Loucy (cell line): ENCODE results near the gene LRRC40.

ENCODE experiments used
- H2AFZ ChIP-seq: fragments of 200-600 bp; sonication (generic); 2 replicates; pipeline ENCODE4 v1.6.0; 2016; ENCODE audit warnings: antibody characterized with exemption, mild to moderate bottlenecking, low read length, moderate library complexity
- H3F3A ChIP-seq: fragments of 200-600 bp; 2 replicates; pipeline ENCODE4 v1.6.0; 2016; ENCODE audit warnings: antibody characterized with exemption, low read depth, mild to moderate bottlenecking
- H3K27me3 ChIP-seq: fragments of 200-600 bp; sonication (generic); 2 replicates; pipeline ENCODE4 v1.6.1; 2014; ENCODE audit warnings: low read length, mild to moderate bottlenecking; ENCODE audit not compliant: insufficient read depth, poor library complexity, severe bottlenecking
- H3K36me3 ChIP-seq: fragments of 200-600 bp; sonication (generic); 2 replicates; pipeline ENCODE4 v1.6.1; 2016; ENCODE audit warnings: low read length; ENCODE audit not compliant: insufficient read depth
- H3K4me1 ChIP-seq: fragments of 200-600 bp; sonication (generic); 2 replicates; pipeline ENCODE4 v1.5.1; 2014; ENCODE audit warnings: low read length, mild to moderate bottlenecking; ENCODE audit not compliant: insufficient read depth, poor library complexity, severe bottlenecking
- H3K4me2 ChIP-seq: fragments of 200-600 bp; sonication (generic); 2 replicates; pipeline ENCODE4 v1.6.0; 2014; ENCODE audit warnings: antibody characterized with exemption, low read length, low read depth, mild to moderate bottlenecking; ENCODE audit not compliant: poor library complexity, severe bottlenecking
- H3K4me3 ChIP-seq: fragments of 200-600 bp; sonication (generic); 2 replicates; pipeline ENCODE4 v1.5.1; 2014; ENCODE audit warnings: low read length, mild to moderate bottlenecking, mixed read lengths; ENCODE audit not compliant: poor library complexity, severe bottlenecking
- H3K79me2 ChIP-seq: fragments of 200-600 bp; sonication (generic); 2 replicates; pipeline ENCODE4 v1.6.1; 2014; ENCODE audit warnings: low read length; ENCODE audit not compliant: insufficient read depth
- H3K9ac ChIP-seq: fragments of 200-600 bp; sonication (generic); 2 replicates; pipeline ENCODE4 v1.6.0; 2014; ENCODE audit warnings: mild to moderate bottlenecking, low read depth, low read length, moderate library complexity; ENCODE audit not compliant: poor library complexity, severe bottlenecking
- H3K9me2 ChIP-seq: fragments of 200-600 bp; sonication (generic); replicated peaks from 2 replicates; pipeline ENCODE4 v1.6.1; 2016; ENCODE audit warnings: low read depth, low read length, mixed read lengths
- H3K9me3 ChIP-seq: fragments of 200-600 bp; sonication (generic); 2 replicates; pipeline ENCODE4 v1.6.1; 2014; ENCODE audit warnings: mild to moderate bottlenecking, antibody characterized with exemption, low read length, low read depth; ENCODE audit not compliant: insufficient read depth
- H4K20me1 ChIP-seq: fragments of 200-600 bp; sonication (generic); 2 replicates; pipeline ENCODE4 v1.6.0; 2014; ENCODE audit warnings: antibody characterized with exemption, low read length, mild to moderate bottlenecking; ENCODE audit not compliant: insufficient read depth, poor library complexity, severe bottlenecking
- EZH2phosphoT487 ChIP-seq: fragments of 200-600 bp; IDR thresholded peaks from 2 replicates; pipeline ENCODE4 v1.6.1; 2018; ENCODE audit warnings: antibody characterized with exemption, mild to moderate bottlenecking, moderate library complexity, borderline replicate concordance
- TF ChIP-seq, protein P1 (sequence below): fragments of 200-600 bp; sonication (generic); conservative IDR thresholded peaks from 2 replicates; pipeline ENCODE4 v1.5.1; 2014; ENCODE audit warnings: mild to moderate bottlenecking, antibody characterized with exemption, low read length

LRRC40 gene

DNA sequence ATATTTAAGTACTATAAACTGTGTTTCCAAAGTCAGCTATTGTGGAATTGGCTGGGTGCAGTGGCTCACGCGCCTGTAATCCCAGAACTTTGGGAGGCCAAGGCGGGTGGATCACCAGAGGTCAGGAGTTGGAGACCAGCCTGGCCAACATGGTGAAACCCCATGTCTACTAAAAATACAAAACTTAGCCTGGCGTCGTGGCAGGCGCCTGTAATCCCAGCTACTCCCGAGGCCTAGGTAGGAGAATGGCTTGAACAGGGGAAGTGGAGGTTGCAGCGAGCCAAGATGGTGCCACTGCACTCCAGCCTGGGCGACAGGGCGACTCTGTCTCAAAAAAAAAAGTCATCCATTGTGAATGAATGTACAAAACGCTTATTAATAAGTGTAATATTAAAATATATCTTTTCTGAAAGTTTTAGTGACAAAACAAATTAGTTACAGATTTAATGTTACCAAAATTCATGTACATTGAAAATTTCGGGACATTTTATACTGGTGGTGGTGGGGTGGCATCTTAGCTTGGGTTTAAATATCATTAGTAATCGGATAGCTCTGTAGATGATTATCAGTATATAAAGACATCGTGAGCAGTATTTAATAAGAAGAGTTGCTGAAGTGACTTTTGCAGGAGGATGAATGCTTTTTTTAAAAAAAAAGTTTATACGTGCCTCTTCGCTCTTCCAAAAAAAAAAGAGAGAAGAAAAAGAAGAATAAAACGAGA lies 15.3 kb upstream of the LRRC40 start:
- Histone ChIP-seq H3F3A (no peaks in the 10 kb centered on the region), H3K79me2 (peaks cover 96% of the 10 kb centered on the region), H3K9ac (peak overlapping the region; percentile 94), H3K4me1 (peaks cover 40% of the 10 kb centered on the region), H3K27me3 (no peaks in the 10 kb centered on the region), H3K4me3 (peak overlapping the region; percentile 91), H3K36me3 (peaks cover 25% of the 10 kb centered on the region; the same call in 1 of the 2 replicates), H3K9me3 (no peaks in the 10 kb centered on the region), H4K20me1 (peaks cover 40% of the 10 kb centered on the region), H2AFZ (peak overlapping the region; percentile 95), H3K4me2 (peak overlapping the region; percentile 97), H3K9me2 (no peaks in the 10 kb centered on the region)
- TF ChIP-seq EZH2phosphoT487: no peak
- TF ChIP-seq, protein P1, sequence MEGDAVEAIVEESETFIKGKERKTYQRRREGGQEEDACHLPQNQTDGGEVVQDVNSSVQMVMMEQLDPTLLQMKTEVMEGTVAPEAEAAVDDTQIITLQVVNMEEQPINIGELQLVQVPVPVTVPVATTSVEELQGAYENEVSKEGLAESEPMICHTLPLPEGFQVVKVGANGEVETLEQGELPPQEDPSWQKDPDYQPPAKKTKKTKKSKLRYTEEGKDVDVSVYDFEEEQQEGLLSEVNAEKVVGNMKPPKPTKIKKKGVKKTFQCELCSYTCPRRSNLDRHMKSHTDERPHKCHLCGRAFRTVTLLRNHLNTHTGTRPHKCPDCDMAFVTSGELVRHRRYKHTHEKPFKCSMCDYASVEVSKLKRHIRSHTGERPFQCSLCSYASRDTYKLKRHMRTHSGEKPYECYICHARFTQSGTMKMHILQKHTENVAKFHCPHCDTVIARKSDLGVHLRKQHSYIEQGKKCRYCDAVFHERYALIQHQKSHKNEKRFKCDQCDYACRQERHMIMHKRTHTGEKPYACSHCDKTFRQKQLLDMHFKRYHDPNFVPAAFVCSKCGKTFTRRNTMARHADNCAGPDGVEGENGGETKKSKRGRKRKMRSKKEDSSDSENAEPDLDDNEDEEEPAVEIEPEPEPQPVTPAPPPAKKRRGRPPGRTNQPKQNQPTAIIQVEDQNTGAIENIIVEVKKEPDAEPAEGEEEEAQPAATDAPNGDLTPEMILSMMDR: no peak

DNA sequence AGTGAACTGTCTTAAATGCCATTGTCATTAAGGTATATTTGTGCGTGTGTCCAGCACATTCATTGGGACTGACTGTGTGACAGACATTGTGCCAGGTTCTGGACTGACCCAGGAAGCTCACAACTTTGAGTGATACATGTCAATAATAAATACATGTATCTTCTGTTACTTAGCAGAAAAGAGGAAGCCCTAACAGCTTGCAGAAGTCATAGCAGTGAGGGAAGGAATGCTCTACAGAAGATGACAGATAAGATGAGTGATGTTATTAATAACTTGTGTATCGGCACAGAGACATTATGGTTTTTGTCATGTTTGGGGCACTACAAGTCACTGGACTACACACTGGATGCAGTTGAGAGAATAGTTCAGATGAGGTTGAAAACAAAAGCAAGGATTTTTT lies 14.6 kb upstream of the LRRC40 start:
- peaks cover 37% of the 10 kb centered on the region for H3K4me1 ChIP-seq
- no peak overlapping the region for H3K4me3 ChIP-seq
- H3K27me3 ChIP-seq: no peaks in the 10 kb centered on the region
- peaks cover 28% of the 10 kb centered on the region; the same call in 1 of the 2 replicates for H3K36me3 ChIP-seq
- no peaks in the 10 kb centered on the region for H3K9me2 ChIP-seq
- H3K4me2 ChIP-seq: no peak overlapping the region
- TF ChIP-seq, protein P1: no peak
- no peak for TF ChIP-seq EZH2phosphoT487
- peaks cover 96% of the 10 kb centered on the region for H3K79me2 ChIP-seq
- H3K9ac ChIP-seq: no peak overlapping the region
- no peaks in the 10 kb centered on the region for H3K9me3 ChIP-seq
- no peaks in the 10 kb centered on the region for H3F3A ChIP-seq
- H4K20me1 ChIP-seq: peaks cover 33% of the 10 kb centered on the region
- H2AFZ ChIP-seq: no peak overlapping the region

DNA sequence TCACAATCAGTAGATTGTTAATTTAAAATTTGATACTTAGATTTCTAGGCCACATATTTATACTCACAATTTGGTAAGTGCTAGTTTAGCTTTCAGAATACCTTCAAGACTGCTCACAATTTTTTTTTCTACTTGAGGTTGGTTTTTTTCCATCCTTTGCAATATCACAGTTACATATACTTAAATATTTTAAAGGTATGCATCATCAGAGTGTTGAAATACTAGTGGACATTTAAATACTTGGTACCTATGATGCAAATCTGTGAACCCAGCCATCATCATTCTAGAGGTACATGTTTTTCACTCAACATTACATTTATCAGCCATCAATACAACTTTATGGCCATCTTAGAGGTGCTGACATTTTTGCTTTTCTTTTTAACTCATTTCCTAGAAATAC lies 6.2 kb upstream of the LRRC40 start:
- no peaks in the 10 kb centered on the region for H3K9me3 ChIP-seq
- peaks cover 44% of the 10 kb centered on the region for H3K4me1 ChIP-seq
- no peaks in the 10 kb centered on the region for H3F3A ChIP-seq
- no peak for TF ChIP-seq EZH2phosphoT487
- TF ChIP-seq, protein P1: no peak
- H3K27me3 ChIP-seq: no peaks in the 10 kb centered on the region
- no peak overlapping the region for H2AFZ ChIP-seq
- H4K20me1 ChIP-seq: peaks cover 39% of the 10 kb centered on the region
- H3K4me2 ChIP-seq: peak overlapping the region; percentile 95
- peaks cover 97% of the 10 kb centered on the region for H3K79me2 ChIP-seq
- H3K36me3 ChIP-seq: peaks cover 4% of the 10 kb centered on the region; the same call in 1 of the 2 replicates
- H3K9me2 ChIP-seq: no peaks in the 10 kb centered on the region
- no peak overlapping the region for H3K4me3 ChIP-seq
- H3K9ac ChIP-seq: no peak overlapping the region
